HG03135 (cell line): ENCODE measurements around the gene SMIM11.
"Not testable (repeated sequence)": the region's sequence is repeated elsewhere in the genome, so short reads cannot be mapped to it uniquely, and the experiment has no call there.

ENCODE experiments used
- ATAC-seq: cut with Tn5 transposase; IDR thresholded peaks from one replicate; pipeline ENCODE4 v1.9.1; 2021; ENCODE audit warnings: mild to moderate bottlenecking, moderate library complexity; ENCODE audit not compliant: unreplicated experiment

SMIM11 gene

DNA sequence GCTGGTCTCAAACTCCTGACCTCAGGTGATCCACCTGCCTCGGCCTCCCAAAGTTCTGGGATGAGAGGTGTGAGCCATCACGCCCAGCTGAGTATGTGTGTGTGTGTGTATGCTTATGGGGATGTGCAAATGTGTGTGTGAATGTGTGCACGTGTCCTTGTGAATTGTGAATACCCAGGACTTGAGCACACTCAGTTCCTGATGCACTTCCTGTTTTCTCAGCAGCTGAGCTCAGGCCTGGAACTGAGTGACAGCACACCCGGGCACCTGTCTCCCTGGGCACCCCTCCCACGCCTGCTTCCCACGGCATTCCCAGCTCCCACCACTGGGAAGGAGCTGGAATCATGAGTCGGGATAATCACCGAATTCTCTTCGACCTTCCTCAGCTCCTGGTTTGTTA is 32.0 kb downstream of the SMIM11 start:
- not testable (repeated sequence) for ATAC-seq

DNA sequence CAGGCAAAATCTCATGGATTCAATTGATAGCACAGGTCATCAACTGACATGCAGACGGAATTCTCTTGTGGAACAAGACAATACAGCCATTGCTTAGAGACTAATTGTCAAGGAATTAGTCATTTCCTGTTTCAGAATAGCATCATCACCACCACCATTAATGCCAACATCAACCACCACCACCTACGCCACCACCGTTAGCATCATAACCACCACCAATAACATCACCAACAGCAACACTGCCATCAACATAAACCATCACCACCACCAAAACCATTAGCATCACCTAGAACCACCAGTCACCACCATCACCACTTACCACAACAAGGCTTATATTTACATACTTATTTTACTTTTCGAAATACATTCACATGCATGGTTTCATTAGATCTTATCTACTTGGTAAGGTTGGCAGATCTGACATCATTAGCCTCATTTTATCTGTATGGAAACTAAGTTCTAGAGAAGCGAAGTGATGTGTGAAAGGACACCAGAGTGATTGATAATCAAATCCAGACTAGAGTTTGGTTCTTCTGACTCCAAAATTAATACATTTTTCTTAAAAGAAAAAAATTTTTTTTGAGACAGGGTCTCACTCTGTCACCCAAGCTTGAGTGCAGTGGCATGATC is 42.3 kb downstream of the SMIM11 start:
- ATAC-seq, result not testable (repeated sequence)

DNA sequence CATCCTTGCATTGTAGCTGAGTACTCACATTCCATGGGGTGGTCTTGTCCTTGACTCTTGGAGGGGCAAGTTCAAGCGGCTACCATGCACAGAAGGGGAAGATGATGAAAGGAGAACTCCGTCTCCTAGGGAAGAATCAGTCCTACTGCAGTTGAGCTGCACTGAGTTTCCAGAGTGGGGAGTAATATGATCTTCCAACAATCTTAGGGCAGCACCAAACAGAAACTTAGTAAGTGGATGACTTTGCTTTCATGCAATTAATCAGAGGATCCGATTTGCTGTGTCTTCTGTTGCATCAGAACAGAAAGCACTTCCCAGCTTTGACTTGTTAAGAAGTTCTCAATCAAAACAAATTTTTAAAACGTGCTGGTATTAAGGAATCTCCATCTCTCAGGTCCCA is 48.5 kb downstream of the SMIM11 start, which contains the start of gene SMIM34:
Gene SMIM34 (minus strand): TSS at position 147 of the 400 bp plus-strand sequence. CDS start 112 bp downstream, at position 35.
- ATAC-seq, result not testable (repeated sequence)

DNA sequence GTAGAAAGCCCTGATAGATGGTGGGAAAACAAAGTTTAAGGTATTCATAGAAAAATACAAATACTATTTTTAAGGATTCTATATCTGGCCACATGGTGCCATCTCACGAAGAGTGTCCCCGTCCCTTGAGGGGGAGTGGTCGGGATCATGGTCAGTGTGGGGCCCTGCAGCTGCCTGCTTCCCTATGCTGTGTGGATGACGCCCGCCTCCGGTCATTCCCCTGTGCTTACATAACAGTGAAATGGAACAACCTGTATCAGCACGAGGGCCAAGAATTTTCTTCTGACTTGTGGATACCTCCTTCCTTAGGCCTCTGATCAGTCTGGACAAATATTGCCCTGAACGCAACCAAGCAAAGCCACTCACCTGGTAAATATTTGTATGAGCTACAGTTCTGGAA is 52.0 kb downstream of the SMIM11 start:
- not testable (repeated sequence) for ATAC-seq

DNA sequence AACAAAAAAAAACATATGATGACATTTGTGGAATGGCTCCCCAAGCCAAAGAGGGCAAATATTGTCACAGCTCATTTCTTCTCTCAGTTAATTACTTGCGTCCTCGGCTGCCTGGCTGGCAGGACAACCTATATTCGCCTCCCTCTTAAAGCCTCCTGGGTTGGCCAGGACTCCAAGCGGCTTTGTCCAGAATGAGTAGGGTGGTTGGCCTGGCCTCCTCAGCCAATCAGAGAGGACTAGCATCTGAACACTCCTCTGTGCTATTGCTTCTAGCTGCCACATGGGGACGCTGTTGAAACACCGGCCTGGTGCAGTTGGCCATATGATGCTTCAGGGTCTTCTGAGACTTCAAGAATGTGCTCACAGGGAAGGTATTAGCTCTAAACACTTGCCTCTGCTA is 53.1 kb downstream of the SMIM11 start:
- not testable (repeated sequence) for ATAC-seq

DNA sequence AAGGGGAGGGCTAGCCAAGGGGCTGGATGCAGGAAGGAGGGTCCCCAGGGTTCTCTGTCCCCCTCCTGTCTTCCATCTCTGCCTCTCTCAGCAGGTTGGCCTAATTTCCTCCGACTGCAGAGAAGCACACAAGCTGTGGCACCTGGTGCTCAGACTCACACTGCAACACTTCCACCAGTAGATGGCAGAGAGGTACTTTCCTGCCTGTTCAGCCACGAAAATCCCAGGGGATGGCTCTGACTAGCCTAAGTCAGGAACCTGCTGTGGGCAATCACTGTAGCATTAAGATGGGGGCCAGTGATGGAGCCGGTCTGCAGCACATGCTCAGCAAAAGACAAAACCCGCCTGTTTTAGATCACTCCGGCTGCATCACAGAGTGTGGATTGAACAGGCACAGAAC is 54.4 kb downstream of the SMIM11 start:
- ATAC-seq, result not testable (repeated sequence)
